Hepatic stellate cell (primary cell): Measurements from ENCODE around the gene RNU6-9.
"Not testable (repeated sequence)": the region's sequence is repeated elsewhere in the genome, so short reads cannot be mapped to it uniquely, and the experiment has no call there.

Experiments used
- DNase-seq: peaks from one replicate; pipeline ENCODE4 v3.0.0; 2011; ENCODE audit warnings: low spot score

Gene RNU6-9

GRCh38 chr19:892894-893689 lies at the start of gene RNU6-9, which contains the start of gene MED16:
TSS of gene RNU6-9 (plus strand) at chr19:893484.
TSS of gene MED16 (minus strand) at chr19:893187. CDS start at chr19:891131, 2,056 bp downstream.
- DNase-seq = peak; percentile 99

DNA sequence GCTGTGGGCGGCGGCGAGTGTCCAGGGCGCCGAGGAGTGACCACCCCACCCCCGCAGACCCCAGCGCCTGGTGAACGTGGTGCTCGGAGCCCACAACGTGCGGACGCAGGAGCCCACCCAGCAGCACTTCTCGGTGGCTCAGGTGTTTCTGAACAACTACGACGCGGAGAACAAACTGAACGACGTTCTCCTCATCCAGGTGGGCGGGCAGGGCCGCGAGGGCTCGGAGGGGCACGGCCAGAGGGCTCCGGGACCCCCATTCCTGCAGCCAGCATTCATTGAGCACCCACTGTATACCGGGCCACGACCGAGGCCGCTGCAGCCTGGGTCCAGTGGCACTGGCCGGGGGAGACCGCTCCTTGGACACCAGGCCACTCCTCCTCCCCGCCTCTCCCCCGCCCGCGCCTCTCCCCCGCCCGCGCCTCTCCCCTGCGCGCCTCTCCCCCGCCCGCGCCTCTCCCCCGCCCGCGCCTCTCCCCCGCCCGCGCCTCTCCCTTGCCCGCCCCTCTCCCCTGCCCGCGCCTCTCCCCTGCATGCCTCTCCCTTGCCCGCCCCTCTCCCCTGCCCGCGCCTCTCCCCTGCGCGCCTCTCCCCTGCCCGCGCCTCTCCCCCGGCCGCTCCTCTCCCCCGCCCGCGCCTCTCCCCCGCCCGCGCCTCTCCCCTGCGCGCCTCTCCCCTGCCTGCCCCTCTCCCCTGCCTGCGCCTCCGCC lies 49.3 kb upstream of the RNU6-9 start:
- DNase-seq = no peak

GRCh38 chr19:844546-844971 lies 48.7 kb upstream of the RNU6-9 start:
- no peak for DNase-seq

DNA sequence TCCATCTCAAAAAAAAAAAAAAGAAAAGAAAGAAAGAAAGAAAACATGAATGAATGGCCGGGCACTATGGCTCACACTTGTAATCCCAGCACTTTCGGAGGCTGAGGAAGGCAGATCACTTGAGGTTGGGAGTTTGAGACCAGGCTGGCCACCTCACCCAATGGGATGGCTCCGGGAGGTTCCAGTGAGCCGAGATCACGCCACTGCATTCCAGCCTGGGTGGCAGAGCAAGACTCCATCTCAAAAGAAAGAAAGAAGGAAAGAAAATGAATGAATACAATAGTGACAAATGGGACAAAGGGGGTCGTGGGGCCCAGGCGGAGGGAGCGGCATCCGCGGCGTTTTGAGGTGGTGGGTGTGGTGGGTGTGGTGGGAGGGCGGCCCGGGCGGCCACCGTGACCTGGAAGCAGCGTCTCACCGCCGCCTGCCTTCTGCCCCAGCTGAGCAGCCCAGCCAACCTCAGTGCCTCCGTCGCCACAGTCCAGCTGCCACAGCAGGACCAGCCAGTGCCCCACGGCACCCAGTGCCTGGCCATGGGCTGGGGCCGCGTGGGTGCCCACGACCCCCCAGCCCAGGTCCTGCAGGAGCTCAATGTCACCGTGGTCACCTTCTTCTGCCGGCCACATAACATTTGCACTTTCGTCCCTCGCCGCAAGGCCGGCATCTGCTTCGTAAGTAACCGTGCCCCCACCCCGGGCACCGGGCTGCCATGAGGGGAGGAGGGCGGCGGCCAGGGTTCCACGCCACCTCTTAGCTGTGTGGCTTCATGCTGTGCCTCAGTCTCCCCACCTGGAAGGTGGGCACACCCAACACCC lies 47.4 kb upstream of the RNU6-9 start:
- DNase-seq = no peak

DNA sequence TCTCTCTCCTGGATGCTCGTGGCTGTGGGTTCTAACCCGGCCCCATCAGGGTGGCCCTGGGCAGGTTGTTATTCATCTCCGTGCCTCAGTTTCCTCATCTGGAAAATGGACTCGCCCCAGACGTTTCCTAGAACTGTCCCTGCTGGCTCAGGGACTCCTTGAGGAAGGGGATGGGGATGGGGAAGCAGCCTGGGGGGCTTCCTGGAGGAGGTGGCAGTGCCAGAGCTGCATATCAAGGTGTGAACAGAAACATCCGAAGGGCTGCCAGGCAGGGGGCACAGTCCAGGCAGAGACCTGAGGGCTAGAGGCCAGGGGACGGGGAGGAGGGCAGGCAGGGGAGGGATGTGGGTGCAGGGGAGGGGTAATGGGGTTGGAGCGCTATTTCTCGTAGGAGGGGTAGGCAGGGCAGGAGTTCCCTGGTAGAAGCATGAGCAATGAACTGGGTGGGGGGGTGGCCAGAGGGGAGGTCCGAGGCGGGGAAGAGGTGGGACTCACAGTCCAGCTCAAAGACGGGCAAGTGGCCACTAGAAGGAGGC lies 44.8 kb upstream of the RNU6-9 start:
- no peak for DNase-seq

DNA sequence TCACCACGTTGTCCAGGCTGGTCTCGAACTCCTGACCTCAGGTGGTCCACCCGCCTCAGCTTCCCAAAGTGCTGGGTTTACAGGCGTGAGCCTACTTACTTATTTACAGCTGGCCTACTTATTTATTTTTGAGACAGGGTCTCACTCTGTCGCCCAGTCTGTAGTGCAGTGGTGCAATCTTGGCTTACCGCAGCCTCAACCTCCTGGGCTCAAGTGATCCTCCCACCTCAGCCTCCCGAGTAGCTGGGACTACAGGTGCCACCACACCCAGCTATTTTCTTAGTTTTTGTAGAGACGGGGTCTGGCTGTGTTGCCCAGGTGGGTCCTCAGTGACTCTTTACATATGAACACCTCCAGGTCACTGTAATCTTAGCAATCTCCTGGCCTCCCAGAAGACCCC lies 44.1 kb upstream of the RNU6-9 start:
- DNase-seq = not testable (repeated sequence)

GRCh38 chr19:850221-850978 lies 42.9 kb upstream of the RNU6-9 start:
- peak; percentile 94 for DNase-seq

- DNase-seq = no peak
Measured at GRCh38 chr19:850979-851335, 42.3 kb upstream of the RNU6-9 start.

GRCh38 chr19:852136-853013 lies 40.9 kb upstream of the RNU6-9 start, which contains the start of gene ELANE:
TSS of gene ELANE (plus strand) at chr19:852303. CDS start at chr19:852329, 26 bp downstream.
- DNase-seq = no peak

DNA sequence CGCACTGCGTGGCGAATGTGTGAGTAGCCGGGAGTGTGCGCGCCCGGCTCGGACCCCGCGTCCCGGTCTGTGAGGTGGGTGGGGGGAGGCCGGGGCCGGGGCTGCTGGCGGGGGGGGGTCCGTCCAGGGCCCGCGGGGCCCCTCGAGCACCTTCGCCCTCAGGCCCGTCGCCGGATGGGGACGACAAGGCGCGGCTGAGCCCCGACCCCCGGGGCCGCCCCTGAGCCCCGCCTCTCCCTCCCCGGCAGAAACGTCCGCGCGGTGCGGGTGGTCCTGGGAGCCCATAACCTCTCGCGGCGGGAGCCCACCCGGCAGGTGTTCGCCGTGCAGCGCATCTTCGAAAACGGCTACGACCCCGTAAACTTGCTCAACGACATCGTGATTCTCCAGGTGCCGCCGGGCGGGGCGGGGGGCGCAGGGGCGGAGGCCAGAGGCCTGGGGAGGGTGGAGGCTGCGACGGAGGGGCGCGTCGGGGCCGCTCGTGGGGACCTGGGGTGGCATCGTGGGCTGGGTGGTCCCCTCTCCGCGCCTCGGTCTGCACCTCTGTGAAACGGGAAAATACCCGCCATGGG lies 40.2 kb upstream of the RNU6-9 start:
- no peak for DNase-seq

GRCh38 chr19:853614-854220 lies 39.6 kb upstream of the RNU6-9 start:
- not testable (repeated sequence) for DNase-seq

GRCh38 chr19:854549-854948 lies 38.7 kb upstream of the RNU6-9 start:
- no peak for DNase-seq

DNA sequence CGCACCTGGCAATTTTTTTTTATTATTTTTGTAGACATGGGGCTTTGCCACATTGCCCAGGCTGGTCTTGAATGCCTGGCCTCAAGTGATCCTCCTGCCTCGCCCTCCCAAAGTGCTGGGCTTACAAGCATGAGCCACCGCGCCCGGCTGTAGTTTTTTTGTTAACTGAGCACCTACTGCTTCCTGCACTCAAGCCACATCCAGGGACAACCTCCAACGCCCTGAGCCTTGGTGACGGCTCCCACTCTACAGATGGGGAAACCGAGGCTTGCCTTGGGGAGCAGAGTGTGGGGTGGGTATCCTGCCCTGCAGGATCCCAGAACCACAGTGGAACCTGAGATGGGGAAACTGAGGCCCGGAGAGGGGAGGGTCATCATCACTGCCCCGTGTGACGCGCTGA lies 38.1 kb upstream of the RNU6-9 start:
- no peak for DNase-seq

DNA sequence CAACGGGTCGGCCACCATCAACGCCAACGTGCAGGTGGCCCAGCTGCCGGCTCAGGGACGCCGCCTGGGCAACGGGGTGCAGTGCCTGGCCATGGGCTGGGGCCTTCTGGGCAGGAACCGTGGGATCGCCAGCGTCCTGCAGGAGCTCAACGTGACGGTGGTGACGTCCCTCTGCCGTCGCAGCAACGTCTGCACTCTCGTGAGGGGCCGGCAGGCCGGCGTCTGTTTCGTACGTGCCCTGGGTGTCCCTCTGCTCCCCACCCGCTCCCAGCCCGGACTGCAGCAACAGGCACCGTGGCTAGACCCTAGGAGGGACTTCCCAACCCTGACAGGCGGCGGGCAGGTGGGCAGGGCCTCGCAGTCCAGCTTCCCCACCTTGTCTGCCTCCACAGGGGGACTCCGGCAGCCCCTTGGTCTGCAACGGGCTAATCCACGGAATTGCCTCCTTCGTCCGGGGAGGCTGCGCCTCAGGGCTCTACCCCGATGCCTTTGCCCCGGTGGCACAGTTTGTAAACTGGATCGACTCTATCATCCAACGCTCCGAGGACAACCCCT lies 37.6 kb upstream of the RNU6-9 start:
- DNase-seq = no peak

DNA sequence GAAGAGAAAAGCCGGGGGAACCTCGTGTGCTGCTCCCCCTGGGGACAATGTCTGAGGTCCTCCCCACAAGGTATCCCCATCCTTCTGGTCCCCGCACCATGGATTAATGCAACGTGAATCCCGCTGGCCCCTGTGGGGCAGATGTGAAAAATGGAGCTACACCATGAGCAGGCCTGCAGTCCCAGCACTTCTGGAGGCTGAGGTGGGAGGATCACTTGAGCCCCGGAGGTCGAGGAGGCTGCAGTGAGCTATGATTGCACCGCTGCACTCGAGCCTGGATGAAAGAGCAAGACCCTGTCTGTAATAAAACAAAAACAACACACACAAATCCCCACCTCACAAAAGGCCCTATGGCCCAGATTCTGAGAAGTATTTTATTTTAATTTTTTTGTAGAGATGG lies 35.0 kb upstream of the RNU6-9 start:
- no peak for DNase-seq

GRCh38 chr19:858868-859843 lies 34.1 kb upstream of the RNU6-9 start, which contains the start of gene CFD:
TSS of gene CFD (plus strand) at chr19:859664. CDS start at chr19:859690, 26 bp downstream.
- no peak for DNase-seq

DNA sequence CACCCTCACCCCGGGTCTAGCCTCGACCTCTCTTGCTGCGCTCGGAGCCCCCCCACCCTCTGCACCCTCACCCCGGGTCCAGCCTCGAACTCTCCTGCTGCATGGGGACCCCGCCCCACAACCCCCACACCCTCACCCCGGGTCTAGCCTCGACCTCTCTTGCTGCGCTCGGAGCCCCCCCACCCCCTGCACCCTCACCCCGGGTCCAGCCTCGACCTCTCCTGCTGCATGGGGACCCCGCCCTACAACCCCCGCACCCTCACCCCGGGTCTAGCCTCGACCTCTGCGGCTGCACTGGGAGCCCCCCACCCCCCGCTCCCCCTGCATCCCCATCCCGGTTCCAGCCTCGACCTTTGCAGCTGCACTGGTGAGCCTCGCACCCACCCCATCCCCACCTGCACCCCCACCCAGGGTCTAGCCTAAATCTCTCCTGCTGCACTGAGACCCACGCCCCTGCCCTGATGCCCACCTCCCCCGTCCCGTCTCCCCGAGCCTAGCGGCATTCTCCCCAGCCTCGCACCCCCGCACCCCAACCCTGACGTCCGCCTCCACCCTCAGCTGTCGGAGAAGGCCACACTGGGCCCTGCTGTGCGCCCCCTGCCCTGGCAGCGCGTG lies 32.0 kb upstream of the RNU6-9 start:
- DNase-seq = no peak
